DMS153 treated with DMSO at 0.1 percent for 48 hours (cell line): ENCODE data around the gene MEGF11.

Source experiments
- DNase-seq: peaks from one replicate; lab custom pipeline; 2025; ENCODE audit not compliant: unreplicated experiment; lab: John Stamatoyannopoulos, UW

Gene MEGF11

DNA sequence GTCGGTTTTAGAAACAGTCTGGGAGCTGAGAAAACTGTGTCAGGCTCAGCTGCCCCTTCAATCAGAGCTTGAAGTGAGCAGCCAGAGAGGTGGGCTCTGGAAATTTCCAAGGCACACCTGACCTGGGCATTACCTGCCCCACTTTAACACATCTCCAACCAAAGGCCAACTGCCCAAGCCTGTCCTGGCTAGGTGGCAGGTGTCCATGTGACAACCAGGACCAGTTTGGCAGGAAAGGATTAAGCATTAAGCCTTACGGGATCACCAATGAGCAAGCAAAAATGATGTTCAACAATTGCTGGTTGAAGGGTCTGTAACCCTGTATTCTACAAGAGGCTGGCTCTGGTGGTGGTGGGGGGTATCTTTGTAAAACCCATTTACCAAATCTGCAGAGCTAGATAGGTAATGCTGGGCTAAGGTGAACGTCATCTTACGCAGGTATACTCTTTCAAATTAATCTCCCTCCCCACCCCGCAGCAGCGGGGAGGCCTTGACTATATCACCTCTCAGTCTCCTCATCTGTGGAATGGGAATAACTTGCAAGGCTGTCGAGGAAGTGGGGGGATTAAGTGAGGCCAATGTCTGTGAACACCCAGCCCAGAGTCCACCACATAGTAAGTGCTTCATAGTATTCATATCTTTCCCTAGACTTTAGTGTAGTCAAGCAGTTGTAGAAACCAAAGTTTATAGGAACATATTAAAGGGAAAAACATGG is 183.2 kb downstream of the MEGF11 start:
- no peak for DNase-seq

DNA sequence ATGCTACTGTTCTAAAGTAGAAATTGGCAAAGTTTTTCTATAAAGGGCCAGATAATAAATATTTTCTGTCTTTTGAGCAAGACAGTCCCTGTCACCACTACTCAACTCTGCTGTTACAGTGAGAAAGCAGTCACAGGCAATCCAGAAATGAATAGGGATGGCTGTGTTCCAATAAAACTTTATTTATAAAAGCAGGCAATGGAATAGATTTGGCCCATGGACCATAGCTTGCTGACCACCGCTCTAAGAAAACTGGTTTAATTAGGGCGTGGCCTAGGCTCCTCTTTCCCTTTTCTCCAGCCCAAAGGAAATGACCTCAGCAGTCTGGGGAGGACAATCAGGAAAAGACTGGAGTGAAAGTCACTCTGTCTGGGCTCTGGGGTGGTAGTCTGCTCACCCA is 183.8 kb downstream of the MEGF11 start:
- no peak for DNase-seq

DNA sequence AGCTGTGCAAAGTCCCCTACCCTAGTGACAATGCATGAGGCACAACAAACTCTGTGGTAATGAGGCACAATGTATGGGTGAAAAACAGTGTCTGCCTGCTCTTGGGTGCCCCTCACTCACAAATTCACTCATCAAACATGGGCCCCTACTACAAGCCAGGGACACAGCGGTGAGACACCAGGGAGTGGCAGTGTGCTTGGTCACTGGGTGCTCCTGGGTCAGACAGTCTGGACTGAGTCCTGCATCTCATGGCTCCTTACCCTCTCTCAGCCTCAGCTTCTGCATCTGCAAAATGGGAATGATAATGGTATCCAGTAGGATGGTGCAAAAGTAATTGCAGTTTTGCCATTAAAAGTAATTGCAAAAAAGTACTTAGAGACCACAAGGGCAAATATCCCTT is 184.7 kb downstream of the MEGF11 start:
- no peak for DNase-seq

DNA sequence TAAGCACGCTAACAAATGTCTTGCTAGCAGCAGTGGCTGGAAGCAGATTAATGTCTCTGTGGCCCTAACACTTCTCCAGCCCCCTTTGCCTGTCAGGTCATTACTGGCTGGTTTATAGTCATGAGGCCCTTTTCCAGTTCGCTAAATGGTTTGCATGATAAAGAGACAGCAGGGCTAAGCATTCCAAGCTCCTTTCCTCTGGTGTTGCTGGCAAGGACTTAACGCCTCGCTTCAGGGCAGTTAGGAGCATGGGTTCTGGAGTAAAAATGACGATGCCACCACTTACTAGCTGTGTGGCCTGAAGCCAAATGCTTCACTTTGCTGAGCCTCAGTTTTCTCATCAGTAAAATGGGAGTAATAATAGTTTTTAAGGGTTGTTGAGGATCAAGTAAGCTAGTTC is 185.9 kb downstream of the MEGF11 start:
- no peak for DNase-seq

DNA sequence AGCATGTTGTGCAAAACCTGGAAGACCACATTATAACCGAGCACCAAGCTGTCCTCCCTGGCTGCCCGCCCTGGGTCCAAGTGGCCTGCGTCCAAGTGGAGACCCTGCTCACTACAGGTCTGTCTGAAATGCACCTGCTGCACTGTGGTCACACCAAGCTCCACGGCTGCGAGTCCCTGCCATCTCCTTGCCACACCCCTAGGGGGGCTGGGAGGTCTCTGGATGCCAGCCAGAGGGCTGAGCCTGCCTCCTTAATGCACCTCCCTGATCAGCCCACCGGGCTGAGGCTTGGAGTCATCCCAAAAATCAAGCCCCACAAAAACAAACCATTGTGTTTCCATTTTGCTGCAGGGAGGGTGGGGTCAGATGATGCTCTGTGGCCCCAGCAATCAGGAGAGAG is 187.1 kb downstream of the MEGF11 start:
- DNase-seq = no peak

DNA sequence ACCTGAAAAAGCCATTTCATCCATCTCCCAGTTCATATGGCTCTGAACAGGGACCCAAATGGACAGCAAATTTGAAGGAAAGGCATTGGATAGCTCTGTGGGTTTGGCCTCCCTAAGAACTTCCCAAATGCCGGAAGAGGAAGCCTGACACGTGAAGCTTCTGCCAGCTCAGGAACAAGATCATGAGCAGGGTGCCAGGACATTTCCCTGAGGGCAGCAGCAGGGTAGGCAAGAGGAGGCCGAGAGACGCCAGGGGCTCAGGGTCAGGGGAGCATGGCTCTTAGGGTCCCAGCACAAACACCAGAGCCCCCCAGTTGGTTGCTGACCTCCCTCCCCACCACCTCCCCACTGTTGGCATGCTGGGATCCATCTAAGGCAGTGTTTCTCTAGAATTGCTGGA is 187.5 kb downstream of the MEGF11 start:
- DNase-seq = no peak

DNA sequence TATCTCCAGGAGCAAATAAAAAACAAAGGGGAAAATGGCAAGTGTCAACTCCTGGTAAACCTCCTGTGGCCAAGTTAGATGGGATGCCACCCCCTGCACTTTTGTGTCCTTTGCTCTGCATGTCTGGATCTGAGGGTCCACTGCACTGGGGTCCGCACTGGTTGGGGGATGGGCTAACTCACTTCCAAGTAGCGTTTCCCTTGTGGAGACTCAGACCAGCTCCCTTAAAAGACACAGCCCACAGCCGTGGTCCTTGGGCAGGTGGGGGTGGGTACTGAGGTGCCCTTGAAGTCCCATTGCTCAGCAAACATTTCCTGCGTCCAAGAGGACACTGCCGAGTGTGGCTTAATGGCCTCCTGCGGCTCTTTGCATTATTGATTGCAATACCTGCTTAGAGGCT is 188.2 kb downstream of the MEGF11 start:
- DNase-seq = no peak

DNA sequence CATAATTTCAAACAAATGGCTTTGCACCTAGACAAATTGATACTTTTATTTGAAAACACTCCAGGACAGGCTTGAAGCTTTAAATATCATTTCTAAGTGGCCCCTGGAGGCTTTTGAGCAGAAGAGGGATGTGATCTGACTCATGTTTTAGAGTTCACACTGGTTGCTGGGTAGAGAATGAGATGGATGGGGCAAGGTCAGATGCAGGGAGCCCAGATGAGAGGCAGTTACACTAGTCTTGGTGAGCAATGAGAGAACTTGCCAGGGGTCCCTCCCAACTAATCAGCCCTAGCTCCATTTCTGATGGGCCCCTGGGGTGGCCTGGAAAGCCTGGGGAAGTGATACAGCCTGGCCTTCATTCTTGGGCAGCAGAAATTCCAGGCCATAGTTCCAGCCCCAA is 190.4 kb downstream of the MEGF11 start:
- DNase-seq = no peak

DNA sequence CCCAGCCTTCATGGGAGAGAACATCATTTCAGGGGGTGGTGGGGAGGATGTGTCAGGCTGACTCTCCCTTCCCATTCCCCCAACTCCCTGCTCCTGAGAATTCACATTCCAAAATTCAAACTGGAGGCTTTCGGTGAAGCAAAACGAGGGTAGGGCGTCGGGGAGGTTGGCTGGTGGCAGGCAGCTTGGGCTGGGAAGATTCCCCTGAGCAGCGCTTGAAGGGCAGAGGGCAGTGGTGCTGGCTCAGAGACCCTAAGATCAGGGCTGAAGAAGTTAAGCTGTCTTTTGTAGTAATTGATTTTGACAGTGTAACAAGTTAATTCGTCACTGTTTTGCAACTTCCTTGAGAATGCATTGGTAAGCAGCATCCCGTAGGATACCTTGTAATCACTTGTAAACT is 196.5 kb downstream of the MEGF11 start:
- no peak for DNase-seq

DNA sequence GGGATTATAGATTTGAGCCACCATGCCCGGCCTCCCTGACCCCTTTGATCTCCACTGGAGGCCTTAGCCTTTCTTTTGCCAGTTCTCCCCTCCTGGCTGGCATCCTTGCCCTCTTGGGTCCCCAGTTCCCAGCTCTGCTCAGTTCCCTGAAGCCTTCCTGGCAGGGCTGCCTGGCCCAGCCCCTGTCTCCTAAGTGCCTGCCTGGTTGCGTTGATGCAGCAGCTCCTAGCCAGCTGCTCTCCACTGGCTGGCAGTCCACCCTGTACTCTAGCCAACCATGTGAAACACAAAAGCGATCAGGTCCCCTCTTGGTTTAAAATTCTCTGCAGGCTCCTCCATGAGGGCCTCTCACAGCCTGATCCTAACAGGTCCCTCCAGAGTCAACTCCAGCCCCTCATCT is 199.6 kb downstream of the MEGF11 start:
- DNase-seq = no peak

DNA sequence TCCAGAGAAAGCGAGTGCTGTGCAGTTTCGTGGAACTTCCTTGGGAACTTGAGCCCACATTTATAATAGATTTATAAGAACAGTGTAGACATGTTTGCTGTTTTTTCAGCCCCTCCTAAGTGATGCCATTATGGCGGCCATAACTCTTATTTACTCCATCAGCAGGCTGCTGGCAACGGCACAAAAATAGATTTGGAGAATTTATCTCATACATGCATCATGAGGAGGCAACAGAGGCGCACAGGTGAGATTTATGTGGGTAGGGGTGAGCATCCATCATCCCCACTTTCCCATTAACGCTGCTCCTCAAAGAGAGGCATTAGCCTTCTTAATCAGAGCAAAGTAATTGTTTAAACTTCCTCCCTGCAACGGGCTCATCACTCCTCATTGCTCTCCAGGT is 201.7 kb downstream of the MEGF11 start:
- no peak for DNase-seq

DNA sequence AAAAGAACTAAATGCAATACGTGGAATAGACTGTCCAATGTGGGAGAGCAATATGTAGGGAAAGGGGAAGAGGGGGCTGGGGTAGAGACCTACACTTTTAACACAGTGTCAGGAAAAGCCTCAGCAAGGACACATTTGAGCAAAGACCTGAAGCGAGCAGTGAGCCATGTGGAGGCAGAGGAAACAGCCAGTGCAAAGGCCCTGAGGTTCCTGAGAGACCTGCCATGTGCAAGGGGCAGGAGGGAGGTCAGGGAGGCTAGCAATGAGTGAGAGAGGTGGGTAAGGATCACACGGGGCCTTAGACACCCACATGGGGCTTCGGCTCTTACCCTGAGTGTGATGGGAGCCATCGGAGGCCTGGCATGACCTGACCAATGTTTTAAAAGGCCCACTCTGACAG is 203.3 kb downstream of the MEGF11 start:
- DNase-seq = no peak

DNA sequence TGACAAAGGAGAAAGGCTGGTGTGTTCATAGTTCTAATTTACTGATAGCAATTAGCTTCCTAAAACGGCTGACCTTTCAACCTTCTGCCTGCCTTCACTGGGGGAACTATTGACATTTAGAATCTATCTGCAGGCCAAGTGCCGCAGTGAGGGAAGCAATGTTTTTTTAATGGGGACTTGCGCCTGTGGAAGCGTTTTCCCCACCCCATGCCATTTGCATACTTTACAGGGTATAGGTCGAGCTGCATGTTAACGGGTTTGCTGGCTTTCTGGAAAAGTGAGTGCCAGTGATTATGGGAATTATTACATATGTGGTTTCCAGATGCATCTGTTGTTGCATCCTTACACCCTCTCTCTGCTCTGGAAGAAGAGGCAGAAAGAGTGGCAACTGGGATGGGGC is 204.2 kb downstream of the MEGF11 start:
- no peak for DNase-seq

DNA sequence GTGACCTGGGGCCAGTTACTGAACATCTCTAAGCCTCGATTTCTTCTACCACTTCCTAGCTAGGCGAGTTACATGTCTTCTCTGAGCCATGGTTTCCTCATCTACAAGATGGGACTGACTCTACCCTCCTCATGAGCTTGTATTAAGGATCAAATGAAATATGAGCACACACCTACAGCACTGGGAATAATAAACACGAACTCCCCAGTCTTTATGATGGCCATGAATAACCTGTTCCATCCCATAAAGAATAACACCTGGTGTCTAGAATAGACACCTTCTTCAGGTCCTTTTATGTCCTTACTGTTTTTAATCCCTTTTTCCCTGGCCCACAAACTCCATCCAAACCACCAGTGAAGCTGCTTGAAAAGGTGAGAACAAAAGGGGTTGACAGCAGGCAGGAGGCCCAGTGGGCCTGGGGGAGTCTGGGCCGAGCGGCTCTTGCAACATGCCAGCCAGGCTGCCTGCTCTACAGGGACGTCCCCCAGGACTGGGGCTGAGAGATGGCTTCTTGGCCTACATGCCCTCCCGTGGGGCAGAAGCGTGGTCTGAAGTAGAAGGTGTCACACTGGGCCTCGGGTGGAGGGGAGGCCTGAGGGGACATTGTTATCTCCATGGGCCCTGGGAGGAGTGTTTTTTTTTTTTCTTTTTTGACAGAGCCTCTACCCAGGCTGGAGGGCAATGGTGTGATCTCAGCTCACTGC is 206.1 kb downstream of the MEGF11 start:
- DNase-seq = no peak

DNA sequence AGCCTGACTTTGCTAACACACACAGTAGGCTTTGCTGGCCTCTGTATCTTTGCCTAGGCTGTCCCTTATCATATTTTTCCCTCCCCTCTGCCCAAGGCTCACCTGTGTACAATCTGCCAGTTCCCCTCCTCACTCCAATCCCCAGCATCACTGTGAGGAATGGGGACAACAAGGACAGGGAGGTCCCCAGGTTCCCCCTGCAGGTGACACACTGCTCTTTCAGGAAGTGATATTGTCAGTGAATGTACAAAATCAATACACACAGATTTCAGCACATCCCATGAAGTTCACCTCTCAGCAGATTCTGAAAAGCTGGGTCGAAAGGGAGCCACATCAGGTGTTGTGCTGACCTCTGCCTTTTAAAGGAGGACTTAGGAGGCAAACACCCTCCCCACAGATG is 206.8 kb downstream of the MEGF11 start:
- DNase-seq = no peak

DNA sequence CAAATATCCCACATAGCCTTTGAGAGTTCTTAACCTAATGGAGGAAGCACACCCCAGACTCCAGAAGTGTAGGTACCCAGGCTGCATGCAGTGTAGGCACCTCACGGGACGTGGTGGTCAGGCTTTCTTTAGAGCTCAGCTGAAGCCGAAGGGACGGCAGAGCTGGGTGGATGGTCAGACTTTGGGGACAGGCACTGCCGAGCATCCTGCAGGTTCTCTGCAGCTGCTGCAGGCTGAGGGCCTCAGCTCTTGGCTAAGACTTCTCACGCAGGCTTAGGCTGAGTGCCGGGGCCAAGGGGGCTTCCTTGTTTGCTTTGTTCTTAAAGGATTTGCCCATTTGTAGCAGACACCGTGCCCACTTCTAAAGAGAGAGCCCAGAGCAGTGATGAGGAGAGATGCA is 207.2 kb downstream of the MEGF11 start:
- DNase-seq = no peak

DNA sequence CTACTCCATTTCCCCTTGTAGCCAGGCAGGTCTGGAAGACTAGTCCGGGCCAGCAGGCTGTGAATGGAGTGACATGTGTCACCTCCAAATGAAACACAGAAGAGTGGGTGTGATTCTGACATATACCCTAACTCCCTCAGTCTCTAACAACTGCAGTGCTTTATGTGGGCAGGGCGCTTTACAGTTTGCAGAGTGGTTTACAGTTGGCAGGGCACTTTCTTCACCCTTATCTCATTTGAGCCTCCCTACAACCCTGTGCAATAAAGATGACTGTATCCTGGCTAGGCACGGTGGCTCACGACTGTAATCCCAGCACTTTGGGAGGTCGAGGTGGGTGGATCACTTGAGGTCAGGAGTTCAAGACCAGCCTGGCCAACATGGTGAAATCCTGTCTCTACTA is 208.0 kb downstream of the MEGF11 start:
- no peak for DNase-seq

DNA sequence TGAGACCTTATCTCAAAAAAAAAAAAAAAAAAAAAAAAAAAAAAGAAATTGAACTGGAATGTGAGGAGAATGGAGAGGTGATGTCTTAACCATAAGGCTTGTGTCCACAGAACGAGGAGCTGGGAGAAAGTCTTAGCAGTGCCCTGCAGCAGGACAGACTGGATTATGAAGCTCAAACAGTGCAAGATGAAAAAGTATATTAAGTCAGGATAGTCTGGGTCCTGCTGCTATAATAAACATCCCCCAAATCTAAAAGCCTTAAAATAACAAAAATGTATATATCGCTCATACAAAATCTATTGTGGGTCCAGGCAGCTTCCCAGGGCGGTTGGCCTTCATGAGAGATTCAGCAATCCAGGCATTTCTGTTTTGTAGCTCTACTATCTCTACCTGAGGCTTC is 208.7 kb downstream of the MEGF11 start:
- no peak for DNase-seq

DNA sequence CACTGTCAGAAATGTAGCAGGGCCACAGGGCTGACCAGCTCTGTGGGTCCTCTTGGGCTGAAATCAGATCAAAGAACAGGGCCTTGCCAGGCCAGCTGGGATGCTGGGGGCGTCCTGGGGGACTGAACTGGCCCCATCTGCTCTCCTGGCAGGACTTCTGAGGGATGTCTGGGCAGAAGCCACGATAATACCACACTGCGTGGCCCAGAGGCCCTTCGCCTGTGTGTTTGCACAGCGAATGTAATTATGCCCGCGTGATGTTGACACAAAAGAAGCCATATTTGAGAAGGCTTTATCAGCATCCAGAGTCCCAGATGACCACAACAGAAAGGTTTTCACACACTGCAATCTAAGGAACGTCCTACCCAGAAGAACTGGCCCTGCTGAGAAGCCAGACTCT is 210.3 kb downstream of the MEGF11 start:
- peak; percentile 17 for DNase-seq

DNA sequence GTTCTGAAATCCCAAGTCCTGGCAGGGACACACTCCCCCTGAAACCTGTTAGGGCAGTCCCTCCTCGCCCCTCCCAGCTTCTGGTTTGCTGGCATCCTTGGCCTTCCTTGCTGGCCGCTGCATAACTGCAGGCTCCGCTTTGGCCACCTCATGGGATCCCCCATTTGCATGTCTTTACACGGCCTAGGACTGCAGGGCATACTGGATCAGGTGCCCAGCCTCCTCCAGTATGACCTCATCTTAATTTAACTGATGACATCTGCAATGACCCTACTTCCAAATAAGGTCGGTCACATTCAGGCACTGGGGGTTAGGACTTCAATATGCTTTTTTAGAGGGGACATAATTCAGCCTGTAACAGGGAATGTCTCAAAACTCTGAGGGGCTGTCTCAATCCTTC is 210.9 kb downstream of the MEGF11 start:
- no peak for DNase-seq

DNA sequence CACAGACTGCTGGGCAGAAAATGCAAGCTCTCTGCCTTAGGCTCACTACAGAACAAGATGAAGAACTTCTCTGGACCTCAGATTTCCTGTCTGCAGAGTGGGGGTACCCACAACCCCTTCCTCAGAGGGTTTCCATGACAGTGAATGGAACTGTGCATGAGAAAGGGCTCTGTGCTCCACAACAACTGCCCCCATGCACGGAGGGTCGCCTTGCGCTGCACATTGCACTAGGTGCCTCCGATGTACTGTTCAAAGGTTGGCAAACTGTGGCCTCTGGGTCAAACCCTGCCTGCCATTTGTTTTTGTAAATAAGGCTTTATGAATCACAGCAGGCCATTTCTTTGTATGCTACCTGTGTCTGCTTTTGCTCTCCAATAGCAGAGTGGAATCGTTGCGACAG is 212.3 kb downstream of the MEGF11 start:
- no peak for DNase-seq

DNA sequence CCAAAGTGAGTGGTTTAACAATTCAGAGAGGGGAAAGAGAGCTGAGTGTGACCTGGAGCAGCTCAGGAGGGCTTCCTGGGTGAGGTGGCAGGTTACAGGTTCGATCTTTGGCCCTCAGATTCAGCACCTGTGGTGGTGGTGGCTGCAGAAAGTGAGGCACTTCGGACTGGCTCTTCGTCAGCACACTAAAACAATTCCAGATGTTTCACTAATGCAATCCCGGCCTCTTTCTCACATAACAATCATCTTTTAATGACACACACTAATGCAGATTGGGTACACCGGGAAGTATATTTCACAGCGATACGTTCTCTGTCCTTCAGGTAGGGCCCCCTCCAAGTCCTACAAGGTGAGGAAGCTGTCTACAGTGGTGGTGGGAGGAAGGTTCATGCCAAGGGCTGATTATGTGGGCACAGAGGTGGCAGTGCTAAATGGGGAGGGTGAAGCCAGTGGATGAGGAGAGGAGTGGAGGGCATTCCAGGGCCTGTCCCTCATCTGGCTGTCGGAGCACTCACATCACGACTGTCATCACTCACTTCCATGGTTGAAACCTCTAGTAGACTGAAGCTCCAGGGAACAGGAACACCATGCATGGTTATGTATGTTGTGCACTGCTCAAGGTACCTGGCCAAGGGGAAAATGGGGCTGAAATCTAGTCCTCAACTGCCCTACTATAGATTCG is 213.2 kb downstream of the MEGF11 start:
- DNase-seq = no peak
